ENCODE results near the gene ARL3.

GRCh38 chr10:102645741-102646609 lies 68.2 kb downstream of the ARL3 start:
- TF ChIP-seq POLR2A (IDR thresholded peaks at IDR 0.05; ENCODE audit: extremely low read depth, insufficient read length), result no peak
- TF ChIP-seq CTCF (IDR thresholded peaks at IDR 0.05; ENCODE audit: low read depth, low read length), result no peak

Data from NB4 (cell line).